D721Med (cell line): ENCODE measurements around the gene ADAMTS17.
"Not testable (repeated sequence)": the region's sequence is repeated elsewhere in the genome, so short reads cannot be mapped to it uniquely, and the experiment has no call there.

Source experiments
- DNase-seq: peaks from one replicate; pipeline ENCODE4 v3.0.0; 2011; ENCODE audit warnings: low spot score; ENCODE audit not compliant: insufficient read length
- FAIRE-seq: peaks from 2 replicates; lab custom pipeline; 2011; peaks lifted over from hg19 to GRCh38; lab: Jason Lieb, UNC
- TF ChIP-seq, protein P1 (sequence below): IDR thresholded peaks from 2 replicates; pipeline ENCODE4 v1.5.1; 2012; ENCODE audit warnings: mild to moderate bottlenecking, control low read depth; ENCODE audit not compliant: insufficient read depth; ENCODE audit errors: missing control alignments

Gene ADAMTS17

DNA sequence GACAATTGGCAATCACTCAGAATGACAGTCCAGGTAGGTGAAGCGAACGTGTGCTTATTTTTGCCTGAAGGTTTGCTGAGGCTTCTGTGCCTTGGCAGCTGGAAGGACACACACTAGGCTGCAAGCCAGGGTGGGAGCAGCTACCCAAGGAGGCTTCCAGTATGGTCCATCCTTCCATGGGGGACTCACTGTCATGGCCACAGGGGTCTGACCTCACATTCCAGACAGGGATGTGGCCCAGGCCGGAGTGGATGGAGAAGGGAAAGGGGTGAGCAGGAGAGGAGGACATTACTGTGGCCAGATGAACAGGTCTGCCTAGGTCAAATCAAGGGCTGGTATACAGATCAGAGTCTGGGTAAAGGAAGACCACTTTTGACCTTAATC, 247.7 kb downstream of the ADAMTS17 start:
- TF ChIP-seq, protein P1, sequence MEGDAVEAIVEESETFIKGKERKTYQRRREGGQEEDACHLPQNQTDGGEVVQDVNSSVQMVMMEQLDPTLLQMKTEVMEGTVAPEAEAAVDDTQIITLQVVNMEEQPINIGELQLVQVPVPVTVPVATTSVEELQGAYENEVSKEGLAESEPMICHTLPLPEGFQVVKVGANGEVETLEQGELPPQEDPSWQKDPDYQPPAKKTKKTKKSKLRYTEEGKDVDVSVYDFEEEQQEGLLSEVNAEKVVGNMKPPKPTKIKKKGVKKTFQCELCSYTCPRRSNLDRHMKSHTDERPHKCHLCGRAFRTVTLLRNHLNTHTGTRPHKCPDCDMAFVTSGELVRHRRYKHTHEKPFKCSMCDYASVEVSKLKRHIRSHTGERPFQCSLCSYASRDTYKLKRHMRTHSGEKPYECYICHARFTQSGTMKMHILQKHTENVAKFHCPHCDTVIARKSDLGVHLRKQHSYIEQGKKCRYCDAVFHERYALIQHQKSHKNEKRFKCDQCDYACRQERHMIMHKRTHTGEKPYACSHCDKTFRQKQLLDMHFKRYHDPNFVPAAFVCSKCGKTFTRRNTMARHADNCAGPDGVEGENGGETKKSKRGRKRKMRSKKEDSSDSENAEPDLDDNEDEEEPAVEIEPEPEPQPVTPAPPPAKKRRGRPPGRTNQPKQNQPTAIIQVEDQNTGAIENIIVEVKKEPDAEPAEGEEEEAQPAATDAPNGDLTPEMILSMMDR, result no peak
- FAIRE-seq (no peak), DNase-seq (no peak)

DNA sequence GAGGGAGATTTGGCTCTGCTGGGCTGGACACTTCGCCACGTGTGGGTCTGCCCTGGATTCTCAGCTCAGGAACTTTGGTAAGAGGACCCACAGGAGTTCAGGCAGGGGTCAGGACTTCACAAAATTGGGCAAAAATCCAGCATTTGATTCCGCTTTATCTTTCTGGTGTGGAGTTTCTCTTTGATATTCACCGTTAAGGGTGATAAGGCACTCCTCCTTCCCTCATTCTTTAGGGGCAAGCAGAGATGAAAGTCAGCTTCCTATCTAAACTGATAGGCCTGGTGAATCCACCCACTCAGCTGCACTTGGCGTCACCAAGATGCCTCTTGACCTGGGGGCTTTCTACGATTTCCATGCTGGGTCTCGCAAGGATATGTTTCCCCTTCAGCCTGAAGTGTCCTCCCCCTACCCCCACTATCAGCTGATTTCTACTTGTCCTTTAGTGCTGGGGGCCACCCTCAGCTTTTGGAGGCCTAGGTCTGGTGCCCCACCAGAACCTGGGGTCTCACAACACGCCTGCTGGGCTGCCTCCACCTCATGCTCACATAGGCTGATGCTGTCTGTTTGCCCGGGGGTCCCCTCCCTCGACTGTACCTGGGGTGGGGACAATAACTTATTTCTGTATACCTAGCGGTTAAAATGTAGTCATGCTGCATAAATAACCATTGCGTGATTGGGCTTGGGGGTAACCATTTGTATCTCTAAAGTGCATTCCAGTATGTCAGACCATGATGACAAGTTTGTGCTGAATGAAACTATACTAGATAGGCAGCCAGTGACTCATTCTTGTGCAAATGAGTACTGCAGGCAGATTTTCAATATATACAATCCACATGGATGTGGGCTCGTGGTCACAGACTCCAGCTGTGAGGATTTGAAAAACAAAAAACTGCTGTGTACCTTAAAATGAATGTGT, 248.3 kb downstream of the ADAMTS17 start:
- TF ChIP-seq, protein P1, result no peak
- no peak for FAIRE-seq

DNA sequence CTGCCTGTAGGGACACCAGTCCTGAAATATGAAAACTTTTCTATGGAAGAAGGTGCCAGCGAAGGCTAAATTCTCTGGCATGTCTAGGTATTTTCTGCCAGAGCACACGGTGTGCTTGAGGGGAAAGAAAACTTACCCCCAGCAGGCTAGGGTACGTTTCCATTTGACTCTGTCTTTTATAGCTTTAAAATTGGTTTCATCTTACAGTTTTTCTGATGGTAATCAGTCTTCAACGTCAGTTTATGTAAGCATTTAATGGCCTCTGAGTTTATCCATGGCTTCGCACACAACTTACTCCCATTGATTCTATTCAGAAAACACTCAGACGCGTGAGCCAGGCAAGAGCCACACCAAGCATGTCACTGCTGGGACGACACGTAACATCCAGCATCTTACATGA, 249.7 kb downstream of the ADAMTS17 start:
- no peak for FAIRE-seq
- no peak for DNase-seq
- TF ChIP-seq, protein P1, result no peak

More for the DNA sequence above, 248.3 kb downstream of the ADAMTS17 start:
- no peak for DNase-seq

DNA sequence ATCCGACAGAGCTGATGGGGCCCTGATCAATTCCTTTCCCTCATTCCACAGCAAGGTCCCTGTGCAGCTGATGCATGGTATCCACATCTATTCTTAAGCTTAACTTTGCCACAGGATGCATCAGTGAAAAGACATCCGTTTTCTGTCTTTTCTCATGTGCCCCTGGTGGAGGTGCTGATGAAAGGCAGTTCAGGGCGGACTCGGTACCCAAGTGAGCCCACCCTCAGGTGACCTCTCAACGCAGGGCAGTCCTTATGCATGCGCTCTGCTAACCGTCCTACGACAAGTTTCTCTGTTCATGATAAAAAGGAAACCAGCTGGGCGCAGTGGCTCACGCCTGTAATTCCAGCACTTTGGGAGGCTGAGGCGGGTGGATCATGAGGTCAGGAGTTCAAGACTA, 251.4 kb downstream of the ADAMTS17 start:
- no peak for FAIRE-seq
- TF ChIP-seq, protein P1, result no peak
- DNase-seq, result no peak

DNA sequence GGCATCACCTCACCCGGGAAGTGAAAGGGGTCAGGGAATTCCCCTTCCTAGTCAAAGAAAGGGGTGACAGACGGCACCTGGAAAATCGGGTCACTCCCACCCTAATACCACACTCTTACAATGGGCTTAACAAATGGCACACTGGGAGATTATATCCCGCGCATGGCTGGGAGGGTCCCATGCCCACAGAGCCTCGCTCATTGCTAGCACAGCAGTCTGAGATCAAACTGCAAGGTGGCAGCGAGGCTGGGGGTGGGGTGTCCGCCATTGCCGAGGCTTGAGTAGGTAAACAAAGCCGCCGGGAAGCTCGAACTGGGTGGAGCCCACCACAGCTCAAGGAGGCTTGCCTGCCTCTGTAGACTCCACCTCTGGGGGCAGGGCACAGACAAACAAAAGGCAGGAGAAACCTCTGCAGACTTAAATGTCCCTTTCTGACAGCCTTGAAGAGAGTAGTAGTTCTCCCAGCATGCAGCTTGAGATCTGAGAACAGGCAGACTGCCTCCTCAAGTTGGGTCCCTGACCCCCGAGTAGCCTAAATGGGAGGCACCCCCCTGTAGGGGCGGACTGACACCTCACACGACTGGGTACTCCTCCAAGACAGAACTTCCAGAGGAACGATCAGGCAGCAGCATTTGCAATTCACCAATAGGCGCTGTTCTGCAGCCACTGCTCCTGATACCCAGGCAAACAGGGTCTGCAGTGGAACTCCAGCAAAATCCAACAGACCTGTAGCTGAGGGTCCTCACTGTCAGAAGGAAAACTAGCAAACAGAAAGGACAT, 257.5 kb downstream of the ADAMTS17 start:
- DNase-seq, FAIRE-seq: not testable (repeated sequence)

DNA sequence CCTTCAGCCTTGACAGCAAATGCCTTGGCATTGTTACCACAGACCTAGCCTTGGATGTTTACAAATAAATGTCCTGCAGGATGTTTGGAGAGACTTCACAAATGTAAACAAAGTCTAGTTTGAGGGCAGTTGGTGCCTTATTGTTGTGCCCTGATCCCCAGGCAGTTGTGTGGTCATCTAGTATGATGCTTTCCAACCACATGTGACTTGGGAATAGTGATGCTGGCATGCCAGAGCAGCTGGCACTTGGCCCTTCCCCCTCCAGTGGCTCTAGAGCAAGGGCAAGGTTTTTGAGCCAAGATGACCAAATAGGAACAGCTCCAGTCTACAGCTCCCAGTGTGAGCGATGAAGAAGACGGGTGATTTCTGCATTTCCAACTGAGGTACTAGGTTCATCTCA, 258.2 kb downstream of the ADAMTS17 start:
- FAIRE-seq, result no peak
- TF ChIP-seq, protein P1, result no peak
- DNase-seq, result no peak

DNA sequence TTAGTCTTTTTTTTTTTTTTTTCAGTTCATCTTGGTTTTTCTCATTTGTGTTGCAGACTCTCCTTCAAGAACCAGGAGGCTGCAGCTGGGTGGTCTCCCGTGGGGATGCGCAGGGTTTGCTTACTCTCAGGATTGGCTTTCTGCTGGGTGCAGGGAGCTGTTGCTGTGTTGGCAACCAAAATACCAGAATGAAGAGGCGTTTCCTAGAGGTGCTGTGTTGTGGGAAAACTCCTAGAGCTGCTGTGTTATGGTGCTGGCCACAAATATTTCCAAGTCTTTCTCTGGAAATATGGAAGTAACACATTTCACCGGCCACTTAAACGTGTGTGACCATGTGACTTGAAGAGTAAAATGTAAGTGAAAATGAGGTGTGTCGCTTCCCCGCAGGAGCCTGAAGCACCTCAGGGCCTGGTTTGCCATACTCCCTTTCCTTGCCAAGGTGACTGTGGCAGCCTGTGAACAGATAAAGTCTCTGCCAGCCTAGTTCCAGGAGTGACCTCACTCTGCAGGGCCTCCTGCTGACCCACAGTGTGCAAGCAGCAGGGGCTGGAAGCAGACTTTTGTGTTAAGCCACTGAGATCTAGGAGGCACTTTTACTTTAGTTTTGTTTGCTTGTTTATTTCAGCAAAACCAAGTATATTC, 258.9 kb downstream of the ADAMTS17 start:
- TF ChIP-seq, protein P1, result no peak
- DNase-seq (no peak), FAIRE-seq (no peak)
